Measurements from ENCODE around the gene VRK3.

DNA sequence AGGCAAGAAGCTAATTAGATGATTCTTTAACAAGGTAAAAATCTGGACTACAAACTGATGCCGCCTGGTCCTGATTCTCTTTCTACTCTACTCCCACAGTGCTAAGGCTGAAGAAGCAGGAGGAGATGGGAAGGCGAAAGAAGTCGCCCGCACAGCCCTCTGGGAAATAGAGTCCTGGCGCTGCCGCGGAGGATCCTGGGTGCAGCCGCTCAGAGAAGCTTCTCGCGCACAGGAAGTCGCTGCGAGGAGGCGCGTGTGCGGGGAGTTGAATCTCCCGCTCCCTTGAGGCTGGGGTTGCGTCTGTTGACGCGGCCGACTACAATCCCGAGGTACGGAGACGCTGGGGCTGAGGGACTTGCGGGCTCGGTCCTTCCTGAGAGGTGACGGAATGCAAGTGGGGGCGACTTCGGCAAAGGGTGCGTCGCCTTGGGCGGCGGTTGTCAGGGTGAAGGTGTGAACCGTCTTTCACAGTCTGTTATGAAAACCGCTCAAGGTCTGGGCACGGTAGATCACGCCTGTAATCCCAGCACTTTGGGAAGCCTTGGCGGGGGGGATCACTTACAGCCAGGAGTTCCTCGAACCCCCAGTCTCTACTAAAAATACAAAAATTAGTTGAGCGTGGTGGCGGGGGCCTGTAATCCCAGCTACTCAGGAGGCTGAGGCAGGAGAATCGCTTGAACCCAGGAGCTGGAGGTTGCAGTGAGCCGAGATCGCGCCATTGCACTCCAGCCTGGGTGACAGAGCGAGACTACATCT lies 800 bp upstream of the VRK3 start, which contains the start of gene ZNF473:
- TF ChIP-seq, protein P1, sequence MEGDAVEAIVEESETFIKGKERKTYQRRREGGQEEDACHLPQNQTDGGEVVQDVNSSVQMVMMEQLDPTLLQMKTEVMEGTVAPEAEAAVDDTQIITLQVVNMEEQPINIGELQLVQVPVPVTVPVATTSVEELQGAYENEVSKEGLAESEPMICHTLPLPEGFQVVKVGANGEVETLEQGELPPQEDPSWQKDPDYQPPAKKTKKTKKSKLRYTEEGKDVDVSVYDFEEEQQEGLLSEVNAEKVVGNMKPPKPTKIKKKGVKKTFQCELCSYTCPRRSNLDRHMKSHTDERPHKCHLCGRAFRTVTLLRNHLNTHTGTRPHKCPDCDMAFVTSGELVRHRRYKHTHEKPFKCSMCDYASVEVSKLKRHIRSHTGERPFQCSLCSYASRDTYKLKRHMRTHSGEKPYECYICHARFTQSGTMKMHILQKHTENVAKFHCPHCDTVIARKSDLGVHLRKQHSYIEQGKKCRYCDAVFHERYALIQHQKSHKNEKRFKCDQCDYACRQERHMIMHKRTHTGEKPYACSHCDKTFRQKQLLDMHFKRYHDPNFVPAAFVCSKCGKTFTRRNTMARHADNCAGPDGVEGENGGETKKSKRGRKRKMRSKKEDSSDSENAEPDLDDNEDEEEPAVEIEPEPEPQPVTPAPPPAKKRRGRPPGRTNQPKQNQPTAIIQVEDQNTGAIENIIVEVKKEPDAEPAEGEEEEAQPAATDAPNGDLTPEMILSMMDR (conservative IDR thresholded peaks at IDR 0.05 in 1 of 2, IDR thresholded peaks at IDR 0.05 in 1 of 2; ENCODE audit: low read depth in 1 of 2, low read length in 2 of 2): no peak
- TF ChIP-seq EZH2 (IDR thresholded peaks at IDR 0.05; ENCODE audit: low read length, missing control alignments): no peak
